RPMI7951 (cell line): Measurements from ENCODE around the gene RNU1-2. TPM values are rescaled to one million over a fixed set of nuclear protein-coding genes. Genes with fewer than 3 reads are reported as not detected.
"Not testable (repeated sequence)": the region's sequence is repeated elsewhere in the genome, so short reads cannot be mapped to it uniquely, and the experiment has no call there.

Experiments
- DNase-seq: peaks from one replicate; pipeline ENCODE4 v3.0.0-alpha.2; 2012; ENCODE audit warnings: low read depth
- total RNA-seq: library from RNA; depleted of rRNA; stranded (reverse); fragments of >200 nt; shearing (Covaris generic); gene quantifications from 2 replicates; pipeline ENCODE4 v1.2.3, GENCODE V29; 2014; rRNA removed

The RNU1-2 gene
- total RNA-seq, 1 experiment from 2014 or later = under 0.01 TPM

- no peak for DNase-seq
These were observed 30.1 kb downstream of the RNU1-2 start for GRCh38 chr1:16925635-16926490.

DNA sequence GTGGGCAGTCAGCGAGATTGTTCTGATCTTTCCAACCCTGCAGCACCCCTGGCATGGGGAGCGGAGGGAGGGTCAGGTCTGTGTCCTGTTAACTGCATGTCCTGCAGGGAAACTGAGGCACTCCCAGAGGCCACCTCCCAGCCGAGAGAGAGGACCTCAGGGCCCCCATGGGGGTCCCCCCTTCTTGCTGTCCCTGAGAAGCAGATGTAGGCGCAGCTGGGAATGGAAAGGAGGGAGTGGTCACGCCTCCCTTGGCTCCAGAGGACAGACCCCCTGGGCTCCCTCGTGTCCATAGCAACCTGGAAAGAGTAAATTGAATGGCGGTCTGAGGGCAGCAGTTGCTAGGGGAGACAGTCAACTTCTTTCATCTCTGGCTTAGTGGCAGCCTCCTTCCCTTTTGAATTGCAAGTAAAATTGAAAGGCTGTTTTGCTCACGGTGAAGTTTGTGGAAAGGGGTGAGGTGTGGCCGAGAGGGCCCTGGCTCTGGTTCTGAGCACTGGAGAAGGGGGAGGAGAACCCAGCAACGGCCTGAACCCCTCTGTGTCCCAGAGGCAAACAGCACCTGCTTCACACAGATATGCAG is 30.8 kb downstream of the RNU1-2 start:
- DNase-seq = no peak

- DNase-seq = no peak
These were observed 31.5 kb downstream of the RNU1-2 start for GRCh38 chr1:16927256-16927655.

DNA sequence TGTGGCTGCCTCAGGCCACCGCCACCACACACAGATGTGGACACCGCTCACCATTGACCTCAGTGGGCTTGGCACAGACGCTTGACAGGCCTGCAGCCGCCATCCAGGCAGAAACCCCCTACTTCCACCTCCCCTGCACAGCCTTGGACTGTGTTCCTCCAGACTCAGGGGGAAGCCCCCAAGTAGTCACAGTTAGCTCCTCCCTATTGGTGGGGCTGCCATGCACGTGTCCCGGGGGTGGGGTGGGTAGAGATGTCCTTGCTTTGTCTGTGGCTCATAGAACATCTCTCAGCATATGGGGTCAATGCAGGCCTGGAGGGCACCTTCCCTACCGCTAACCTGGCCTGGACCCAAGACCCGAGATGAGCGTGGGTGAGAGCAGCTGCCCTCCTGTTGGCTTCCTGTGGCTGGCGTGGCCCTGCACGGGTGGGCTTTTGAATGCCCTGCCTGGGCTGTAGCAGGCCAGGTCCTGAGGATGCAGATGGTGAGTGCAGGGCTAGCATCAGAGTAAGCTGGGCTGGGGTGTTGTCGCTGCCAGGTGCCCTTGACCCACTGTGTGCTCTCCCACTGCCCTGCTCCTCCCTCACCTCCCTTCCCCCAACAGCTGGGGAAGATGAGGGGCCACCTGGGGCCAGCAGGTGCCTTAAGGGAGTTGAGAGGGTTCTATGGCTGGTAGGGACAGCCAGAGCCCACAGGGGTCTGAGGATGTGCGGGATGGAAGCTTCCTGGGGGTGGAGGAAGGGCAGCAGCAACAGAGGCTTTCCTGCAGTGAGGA is 32.1 kb downstream of the RNU1-2 start:
- no peak for DNase-seq

DNA sequence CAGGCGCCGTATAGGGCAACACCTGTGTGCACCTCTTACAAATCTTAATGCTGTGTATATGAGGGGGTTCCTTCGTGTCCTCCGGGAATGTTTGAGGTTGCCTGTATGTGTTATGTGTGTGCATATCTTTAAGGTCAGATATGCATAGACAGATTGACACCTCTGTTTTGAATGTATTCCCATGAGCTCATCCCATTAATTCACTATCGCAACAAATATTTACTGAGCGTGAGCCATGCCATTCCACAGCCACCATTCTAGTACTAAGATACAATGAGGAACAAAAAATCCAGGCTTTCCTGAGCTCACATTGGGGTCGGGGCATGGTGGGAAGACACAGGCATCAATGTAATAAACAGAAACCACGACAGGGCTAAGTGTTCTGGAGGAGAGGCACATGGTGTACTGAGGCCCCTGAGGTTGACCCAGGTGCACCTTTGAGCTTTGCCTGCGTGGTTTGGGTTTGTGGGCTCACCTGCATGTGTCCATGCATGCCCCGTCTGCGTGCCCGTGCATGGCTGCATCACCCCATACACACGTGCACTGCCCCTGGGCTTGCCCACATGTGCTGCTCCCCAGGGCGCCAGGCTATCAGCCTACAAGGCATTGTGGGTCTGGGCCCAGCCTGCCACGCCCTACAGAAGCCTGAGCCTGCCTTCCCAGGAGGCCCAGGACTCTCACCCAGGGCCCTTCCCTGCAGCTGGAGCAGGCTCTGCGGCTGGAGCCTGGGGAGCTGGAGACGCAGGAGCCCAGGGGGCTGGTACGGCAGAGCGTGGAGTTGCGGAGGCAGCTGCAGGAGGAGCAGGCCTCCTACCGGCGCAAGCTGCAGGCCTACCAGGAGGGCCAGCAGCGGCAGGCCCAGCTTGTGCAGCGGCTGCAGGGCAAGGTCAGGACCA is 33.6 kb downstream of the RNU1-2 start:
- DNase-seq = not testable (repeated sequence)

DNA sequence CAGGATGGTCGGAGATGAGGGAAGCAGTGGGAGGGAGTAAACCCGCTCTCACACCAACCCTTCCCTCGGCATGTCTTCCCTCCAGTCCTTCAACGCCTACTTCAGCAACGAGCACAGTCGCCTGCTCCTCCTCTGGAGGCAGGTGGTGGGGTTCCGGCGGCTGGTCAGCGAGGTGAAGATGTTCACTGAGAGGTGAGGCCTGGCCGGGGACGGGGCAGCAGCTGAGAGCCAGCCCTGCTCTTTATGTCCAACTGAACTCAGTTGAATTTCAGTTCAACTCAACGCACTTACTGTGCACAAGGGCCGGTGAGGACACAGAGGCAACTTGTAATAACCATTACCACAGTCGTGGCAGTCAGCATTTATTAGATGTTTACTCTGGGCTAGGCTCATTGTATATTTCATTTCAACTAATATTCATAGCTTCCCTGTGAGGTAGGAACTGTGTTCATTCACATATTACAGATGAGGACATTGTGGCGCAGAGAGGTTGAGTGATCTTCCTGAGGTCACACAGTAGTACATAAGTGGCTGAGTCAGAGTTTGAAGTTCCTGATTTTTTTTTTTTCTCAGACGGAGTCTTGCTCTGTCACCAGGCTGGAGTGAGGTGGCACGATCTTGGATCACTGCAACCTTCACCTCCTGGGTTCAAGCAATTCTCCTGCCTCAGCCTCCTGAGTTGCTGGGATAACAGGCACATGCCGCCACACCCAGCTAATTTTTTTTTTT is 35.6 kb downstream of the RNU1-2 start:
- DNase-seq = not testable (repeated sequence)

- not testable (repeated sequence) for DNase-seq
These were observed 38.2 kb downstream of the RNU1-2 start for GRCh38 chr1:16933945-16934344.

DNA sequence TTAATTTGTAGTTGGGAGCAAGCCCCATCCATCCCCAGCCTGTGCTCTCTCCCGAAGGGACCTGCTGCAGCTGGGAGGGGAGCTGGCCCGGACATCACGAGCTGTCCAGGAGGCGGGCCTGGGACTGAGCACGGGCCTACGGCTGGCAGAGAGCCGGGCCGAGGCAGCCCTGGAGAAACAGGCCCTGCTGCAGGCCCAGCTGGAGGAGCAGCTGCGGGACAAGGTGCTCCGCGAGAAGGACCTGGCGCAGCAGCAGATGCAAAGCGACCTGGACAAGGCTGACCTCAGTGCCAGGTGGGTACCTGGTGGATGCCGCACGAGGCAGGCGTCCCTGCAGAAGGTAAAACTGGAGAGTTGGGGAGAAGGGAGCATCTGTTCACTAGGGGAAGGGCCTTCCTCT is 40.8 kb downstream of the RNU1-2 start:
- DNase-seq = not testable (repeated sequence)

DNA sequence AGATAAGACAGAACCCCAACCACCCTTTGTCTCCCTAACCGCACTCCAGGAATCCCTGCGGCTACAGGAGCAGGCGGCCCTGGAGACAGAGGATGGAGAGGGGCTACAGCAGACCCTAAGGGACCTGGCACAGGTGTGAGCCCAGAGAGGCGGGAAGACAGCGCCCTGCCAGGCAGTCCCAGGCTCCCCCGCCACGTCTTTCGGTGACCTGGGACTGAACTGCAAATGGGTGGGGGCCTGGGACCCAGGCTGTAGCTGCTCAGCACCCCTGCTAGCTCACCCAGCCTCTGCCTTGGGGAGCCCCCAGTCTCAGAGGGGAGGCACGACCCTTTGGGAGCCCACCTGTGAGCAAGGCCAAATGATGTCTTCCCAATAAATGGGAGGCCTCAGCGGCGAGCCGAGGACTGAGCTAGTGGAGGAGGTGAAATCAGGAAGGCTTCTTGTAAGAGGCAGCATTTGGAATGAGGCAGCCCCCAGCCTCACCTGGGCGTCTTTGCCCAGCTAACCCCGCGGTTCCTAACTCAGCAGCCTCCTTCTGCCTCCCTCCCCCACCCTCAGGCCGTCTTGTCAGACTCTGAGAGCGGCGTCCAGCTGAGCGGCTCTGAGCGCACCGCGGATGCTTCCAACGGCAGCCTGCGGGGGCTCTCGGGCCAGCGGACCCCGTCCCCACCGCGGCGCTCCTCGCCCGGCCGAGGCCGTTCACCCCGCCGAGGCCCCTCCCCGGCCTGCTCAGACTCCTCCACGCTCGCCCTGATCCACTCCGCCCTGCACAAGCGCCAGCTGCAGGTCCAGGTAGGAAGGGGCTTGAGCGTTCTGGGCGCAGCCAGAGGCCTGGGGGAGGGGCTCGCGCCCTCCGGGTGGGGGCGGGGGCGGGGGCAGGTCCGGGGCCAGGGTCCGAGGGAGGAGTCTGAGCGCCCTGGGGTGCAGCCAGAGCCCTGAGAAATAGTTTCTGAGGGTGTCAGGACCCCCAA is 42.9 kb downstream of the RNU1-2 start:
- DNase-seq = no peak

DNA sequence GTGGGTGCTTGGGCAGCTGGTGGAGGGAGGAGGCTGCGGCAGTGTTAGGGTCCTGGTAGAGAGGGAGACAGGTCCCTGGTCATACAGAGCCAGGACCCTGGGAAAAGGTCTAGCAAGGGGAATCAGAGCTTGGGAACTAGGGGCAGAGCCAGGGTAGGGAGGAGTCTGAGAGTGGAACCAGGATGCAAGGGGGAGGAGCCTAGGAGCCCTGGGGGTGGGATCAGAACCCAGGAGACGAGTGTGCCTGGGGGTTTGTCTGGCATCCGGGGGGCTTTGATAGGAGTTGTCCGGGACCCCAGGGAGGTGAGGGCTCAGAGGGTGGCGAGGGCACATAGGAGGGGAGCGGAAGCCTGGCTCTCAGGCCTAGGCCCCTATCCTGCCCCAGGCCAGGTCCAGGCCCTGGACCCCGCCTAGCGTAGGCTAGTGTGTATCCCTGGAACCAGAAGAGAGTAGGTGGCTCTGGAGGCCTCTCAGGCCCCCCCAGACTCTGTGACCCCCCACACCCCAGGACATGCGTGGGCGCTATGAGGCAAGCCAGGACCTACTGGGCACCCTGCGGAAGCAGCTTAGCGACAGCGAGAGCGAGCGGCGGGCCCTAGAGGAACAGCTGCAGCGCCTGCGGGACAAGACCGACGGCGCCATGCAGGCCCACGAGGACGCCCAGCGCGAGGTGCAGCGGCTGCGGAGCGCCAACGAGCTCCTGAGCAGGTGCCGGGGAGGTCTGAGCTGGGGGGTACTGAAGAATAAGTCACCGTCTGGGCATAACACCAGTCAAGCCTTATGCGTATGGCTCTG is 43.8 kb downstream of the RNU1-2 start:
- not testable (repeated sequence) for DNase-seq

GRCh38 chr1:16944038-16944437 is 48.3 kb downstream of the RNU1-2 start:
- DNase-seq = no peak

DNA sequence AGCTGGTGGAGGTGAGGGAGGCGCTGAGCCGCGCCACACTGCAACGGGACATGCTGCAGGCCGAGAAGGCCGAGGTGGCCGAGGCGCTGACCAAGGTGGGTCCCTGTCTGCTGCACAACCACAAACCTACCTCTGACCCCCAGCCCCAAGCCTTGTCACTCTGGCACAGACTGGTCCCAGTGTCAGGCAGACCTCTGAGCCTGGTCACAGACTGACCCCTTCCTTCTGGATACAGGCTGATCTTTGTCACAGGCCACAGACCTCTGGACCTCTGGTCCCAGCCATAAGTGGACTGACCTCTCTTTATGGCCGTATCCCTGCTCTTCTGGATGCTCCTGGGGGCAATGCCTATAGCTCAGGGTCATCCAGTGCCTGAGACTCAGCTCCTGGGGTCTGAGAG is 49.7 kb downstream of the RNU1-2 start:
- DNase-seq = not testable (repeated sequence)

Other genes starting within 250 kb of the RNU1-2 start
- under 0.01 TPM in 1 of 2 replicates, not detected in the other for gene RNU1-3, start 229.0 kb upstream of the RNU1-2 start, total RNA-seq
- under 0.01 TPM in 1 of 2 replicates, not detected in the other for gene RNU1-4, start 155.5 kb upstream of the RNU1-2 start, total RNA-seq
- gene CROCC, start 26.0 kb downstream of the RNU1-2 start, total RNA-seq = 5.4 and 5.6 TPM in 2 replicates
- 14.5 and 16.9 TPM in 2 replicates for gene MFAP2, start 84.6 kb downstream of the RNU1-2 start, total RNA-seq
- 75.0 and 90.6 TPM in 2 replicates for gene ATP13A2, start 115.9 kb downstream of the RNU1-2 start, total RNA-seq
- gene SDHB, start 158.1 kb downstream of the RNU1-2 start, total RNA-seq = 284 and 314 TPM in 2 replicates
- gene PADI2, start 223.5 kb downstream of the RNU1-2 start, total RNA-seq = 2.9 and 4.1 TPM in 2 replicates